ENCODE data around the gene SOX18.

DNA sequence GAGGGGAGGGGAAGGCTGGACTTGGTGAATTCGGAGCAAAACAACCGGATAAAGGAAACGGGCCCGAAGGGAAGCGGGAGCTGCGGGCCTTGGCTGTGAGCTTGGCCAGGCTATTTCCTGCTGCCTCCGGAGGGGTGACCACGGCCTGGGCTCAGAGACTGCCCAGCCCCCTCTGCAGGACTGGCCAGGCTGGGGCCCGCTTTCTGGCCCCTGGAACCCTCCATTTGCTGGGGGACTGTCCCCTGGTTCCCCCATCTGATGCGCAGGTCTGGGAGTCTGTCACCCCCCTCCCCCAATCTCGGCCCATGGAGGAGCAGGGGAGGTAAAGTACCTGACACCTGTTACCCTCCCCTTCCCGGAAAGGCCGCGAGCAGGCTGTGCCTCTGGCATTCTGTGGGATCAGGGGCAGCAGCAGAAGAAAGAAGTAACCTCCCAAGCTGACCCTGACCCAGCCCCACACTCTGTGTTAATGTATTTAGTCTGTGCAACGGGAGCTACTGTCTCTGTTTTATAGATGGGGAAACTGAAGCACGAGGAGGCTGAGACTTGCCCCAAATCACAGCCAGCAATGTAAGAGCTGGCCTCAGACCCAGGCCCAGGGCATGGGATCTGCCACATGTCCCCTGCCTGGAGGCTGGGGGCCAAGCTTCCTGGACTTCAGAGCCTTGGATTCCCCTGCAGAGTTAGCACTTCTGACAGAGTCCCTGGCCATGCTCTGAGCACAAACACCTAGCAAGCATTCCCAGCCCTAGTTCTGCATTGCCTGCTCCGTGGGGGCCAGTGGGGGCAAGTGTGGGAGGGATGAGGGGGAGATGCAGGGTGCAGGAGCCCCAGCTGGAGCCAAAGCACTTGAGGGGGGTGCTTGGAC is 9.9 kb downstream of the SOX18 start:
- TF ChIP-seq TAF1 (IDR thresholded peaks at IDR 0.05; ENCODE audit: borderline replicate concordance, insufficient read depth, low read length): no peak
- no peak for TF ChIP-seq POLR2AphosphoS5 (IDR thresholded peaks at IDR 0.05; ENCODE audit: low read depth, low read length)
